HCT116 (cell line): ENCODE data around the gene LIPA. TPM values are rescaled to one million over a fixed set of nuclear protein-coding genes. Genes with fewer than 3 reads are reported as not detected.

Experiments used
- ATAC-seq: fragments of 200-7000 bp; cut with Tn5 transposase; 2 replicates; pipeline ENCODE4 v1.9.1; 2020; ENCODE audit warnings: mild to moderate bottlenecking, moderate library complexity
- BruUV-seq: library from RNA; stranded (reverse); fragments of 400-500 nt; replicated peaks from 2 replicates; lab custom pipeline; 2021; lab: Mats Ljungman, UMichigan
- CTCF ChIA-PET: fragments of 300-600 bp; sonication (Branson Sonifier 250); formaldehyde crosslinking; loops from one replicate; lab custom pipeline; 2021; ENCODE audit warnings: antibody characterized with exemption; lab: Charles Lee
- POLR2A ChIA-PET: fragments of 300-600, 350-600 bp; sonication (Branson Sonifier 250); formaldehyde crosslinking; loops from one replicate; lab custom pipeline; 2021; ENCODE audit warnings: antibody characterized with exemption; lab: Charles Lee
- RAD21 ChIA-PET, 2 experiments: fragments of 300-600 bp; sonication (Branson Sonifier 250); formaldehyde crosslinking; loops; one replicate each; lab custom pipeline; 2023; ENCODE audit warnings: low total read pairs in 2 of 2; ENCODE audit not compliant: uncharacterized antibody in 2 of 2, unreplicated experiment in 2 of 2, low non-redundant PET in 1 of 2; lab: Charles Lee
- DNase-seq: peaks from one replicate; pipeline ENCODE4 v3.0.0-alpha.2; 2010; ENCODE audit warnings: low read depth, low spot score
- H2AFZ ChIP-seq: fragments of 200-600 bp; shearing (Covaris generic), sonication (generic); 2 replicates; pipeline ENCODE4 v1.6.1; 2017; ENCODE audit warnings: low read depth, mixed run types, mixed read lengths, antibody characterized with exemption, low read length; ENCODE audit not compliant: poor library complexity, severe bottlenecking
- H3K27ac ChIP-seq: 2 replicates; pipeline ENCODE4 v1.5.1; 2012; ENCODE audit warnings: low read depth, low read length
- H3K27me3 ChIP-seq: fragments of 200-600 bp; sonication (generic); 2 replicates; pipeline ENCODE4 v1.6.1; 2016; ENCODE audit warnings: mixed run types, low read length, mixed read lengths; ENCODE audit not compliant: insufficient read depth
- H3K36me3 ChIP-seq, 2 experiments: fragments of 200-500 bp in 1 of 2; fragments of 200-600 bp in 1 of 2; sonication (Bioruptor generic) in 1 of 2; sonication (generic) in 1 of 2; 2 replicates each; pipeline versions ENCODE4 v1.5.1 to v1.6.1; 2014 to 2016; ENCODE audit warnings: low read length in 2 of 2, inconsistent platforms in 1 of 2, mixed read lengths in 1 of 2, mixed run types in 1 of 2; ENCODE audit not compliant: insufficient read depth in 2 of 2, control insufficient read depth in 1 of 2
- H3K4me1 ChIP-seq, 2 experiments: fragments of 200-600 bp in 1 of 2; sonication (generic) in 1 of 2; 2 replicates each; pipeline versions ENCODE4 v1.5.1 to v1.6.1; 2012 to 2017; ENCODE audit warnings: low read length in 2 of 2, inconsistent platforms in 1 of 2, mild to moderate bottlenecking in 1 of 2, mixed read lengths in 1 of 2, mixed run types in 1 of 2, moderate library complexity in 1 of 2; ENCODE audit not compliant: insufficient read depth in 2 of 2, control insufficient read depth in 1 of 2
- H3K4me2 ChIP-seq: fragments of 200-600 bp; sonication (generic); 2 replicates; pipeline ENCODE4 v1.6.1; 2017; ENCODE audit warnings: mixed run types, low read length, mixed read lengths
- H3K4me3 ChIP-seq, 2 experiments: fragments of 200-600 bp in 1 of 2; sonication (generic) in 1 of 2; replicated peaks in 1 of 2; 2 replicates each; pipeline ENCODE4 v1.5.1; 2011 to 2016; ENCODE audit warnings: low read length in 2 of 2, control low read depth in 1 of 2, low read depth in 1 of 2, mild to moderate bottlenecking in 1 of 2, mixed read lengths in 1 of 2, mixed run types in 1 of 2
- H3K79me2 ChIP-seq: fragments of 200-600 bp; sonication (generic); 2 replicates; pipeline ENCODE4 v1.6.1; 2017; ENCODE audit warnings: mild to moderate bottlenecking, mixed run types, low read length, moderate library complexity, mixed read lengths; ENCODE audit not compliant: insufficient read depth
- H3K9ac ChIP-seq: fragments of 200-600 bp; sonication (generic); 2 replicates; pipeline ENCODE4 v1.6.1; 2016; ENCODE audit warnings: low read length, mixed read lengths
- H3K9me2 ChIP-seq: fragments of 200-600 bp; sonication (generic), shearing (Covaris generic); 2 replicates; pipeline ENCODE4 v1.6.1; 2017; ENCODE audit warnings: mixed run types, mild to moderate bottlenecking, moderate library complexity; ENCODE audit not compliant: insufficient read depth
- H3K9me3 ChIP-seq, 2 experiments: fragments of 200-500 bp in 1 of 2; fragments of 200-600 bp in 1 of 2; sonication (Bioruptor generic) in 1 of 2; sonication (generic) in 1 of 2; 2 replicates each; pipeline ENCODE4 v1.6.1; 2014 to 2017; ENCODE audit warnings: low read length in 2 of 2, mixed read lengths in 2 of 2, inconsistent platforms in 1 of 2, low read depth in 1 of 2, mild to moderate bottlenecking in 1 of 2, mixed run types in 1 of 2, moderate library complexity in 1 of 2; ENCODE audit not compliant: control insufficient read depth in 1 of 2, insufficient read depth in 1 of 2
- H4K20me1 ChIP-seq: fragments of 200-600 bp; sonication (generic), shearing (Covaris generic); 2 replicates; pipeline ENCODE4 v1.6.1; 2017; ENCODE audit warnings: mixed run types, mild to moderate bottlenecking, moderate library complexity; ENCODE audit not compliant: insufficient read depth
- ATF3 ChIP-seq: IDR thresholded peaks from 2 replicates; pipeline ENCODE4 v1.6.1; 2012
- CBX3 ChIP-seq: IDR thresholded peaks from 2 replicates; pipeline ENCODE4 v1.6.1; 2012; ENCODE audit warnings: low read depth
- CTCF ChIP-seq, 3 experiments: fragments of 200-600 bp in 1 of 3; sonication (generic) in 1 of 3; IDR thresholded peaks in 2 of 3; conservative IDR thresholded peaks in 1 of 3; 2 replicates each; pipeline ENCODE4 v1.5.1; 2012 to 2017; ENCODE audit warnings: low read depth in 2 of 3, low read length in 2 of 3, antibody characterized with exemption in 1 of 3, borderline replicate concordance in 1 of 3, control low read depth in 1 of 3, mild to moderate bottlenecking in 1 of 3, mixed read lengths in 1 of 3, mixed run types in 1 of 3, moderate library complexity in 1 of 3; ENCODE audit not compliant: insufficient read depth in 1 of 3
- EGR1 ChIP-seq: IDR thresholded peaks from 2 replicates; pipeline ENCODE4 v1.6.1; 2012; ENCODE audit warnings: low read depth
- ELF1 ChIP-seq: IDR thresholded peaks from 2 replicates; pipeline ENCODE4 v1.6.1; 2012; ENCODE audit warnings: low read depth, borderline replicate concordance
- EZH2phosphoT487 ChIP-seq: fragments of 200-600 bp; IDR thresholded peaks from 2 replicates; pipeline ENCODE4 v1.6.1; 2018; ENCODE audit warnings: antibody characterized with exemption, borderline replicate concordance
- JUND ChIP-seq: IDR thresholded peaks from 2 replicates; pipeline ENCODE4 v1.6.1; 2012
- POLR2AphosphoS5 ChIP-seq: IDR thresholded peaks from 2 replicates; pipeline ENCODE4 v1.6.1; 2011; ENCODE audit warnings: mild to moderate bottlenecking, low read depth, low read length, moderate library complexity
- RAD21 ChIP-seq: IDR thresholded peaks from 2 replicates; pipeline ENCODE4 v1.6.1; 2012; ENCODE audit warnings: low read depth, mild to moderate bottlenecking
- SRF ChIP-seq: IDR thresholded peaks from 2 replicates; pipeline ENCODE4 v1.6.1; 2012; ENCODE audit warnings: low read depth
- YY1 ChIP-seq: IDR thresholded peaks from 2 replicates; pipeline ENCODE4 v1.6.1; 2011; ENCODE audit warnings: low read length, low read depth, moderate library complexity, mild to moderate bottlenecking; ENCODE audit not compliant: insufficient replicate concordance; ENCODE audit errors: extremely low read depth
- ZBTB33 ChIP-seq: IDR thresholded peaks from 2 replicates; pipeline ENCODE4 v1.6.1; 2011; ENCODE audit warnings: mild to moderate bottlenecking, low read length, moderate library complexity; ENCODE audit not compliant: insufficient replicate concordance; ENCODE audit errors: extremely low read depth
- ZFX ChIP-seq: fragments of 450-650 bp; IDR thresholded peaks from 2 replicates; pipeline ENCODE4 v1.6.1; 2017
- ZNF274 ChIP-seq: fragments of 200-500 bp; sonication (Bioruptor generic); IDR thresholded peaks from 2 replicates; pipeline ENCODE4 v1.6.1; 2014; ENCODE audit warnings: mild to moderate bottlenecking, low read depth, low read length, inconsistent platforms
- intact Hi-C: fragments of 100-400 bp; cut with micrococcal nuclease; formaldehyde crosslinking; loops from 2 replicates; pipeline ENCODE4 v1.10.0; 2022
- total RNA-seq: library from RNA; stranded (reverse); gene quantifications from one replicate; pipeline ENCODE4 v1.2.1, GENCODE V29; 2021; ENCODE audit not compliant: unreplicated experiment

Gene LIPA
- total RNA-seq, 1 experiment from 2014 or later = 27.1 TPM

GRCh38 chr10:89281606-89282395, 30.2 kb upstream of the LIPA start:
- RAD21 ChIA-PET = no interaction called here
- Histone ChIP-seq H3K4me3 (no peak overlapping the region), H3K9me2 (no peaks in the 10 kb centered on the region), H3K9ac (no peak overlapping the region), H3K27me3 (no peaks in the 10 kb centered on the region), H2AFZ (peak overlapping the region; percentile 75), H3K4me2 (peak overlapping the region; percentile 45; the same call in 1 of the 2 replicates), H3K4me1 (peaks cover 51 to 66% of the 10 kb centered on the region in 2 experiments), H3K79me2 (no peaks in the 10 kb centered on the region), H3K36me3 (no peaks in the 10 kb centered on the region), H3K9me3 (no peaks in the 10 kb centered on the region), H3K27ac (no peak overlapping the region), H4K20me1 (no peaks in the 10 kb centered on the region)
- ATAC-seq (no peak), DNase-seq (no peak)
- POLR2A ChIA-PET = no interaction called here
- TF ChIP-seq ZFX (no peak), YY1 (no peak), ZNF274 (no peak)
- BruUV-seq = no TSS peak
- CTCF ChIA-PET = no interaction called here
- intact Hi-C loops = loop anchor here (2.0 kb wide), 1 partner anchor 21 kb away; the partner anchor contains the start of gene IFIT2

- no TSS peak for BruUV-seq
- no peak overlapping the region for H3K27ac ChIP-seq
- TF ChIP-seq ATF3 (no peak), SRF (no peak), RAD21 (no peak), POLR2AphosphoS5 (no peak), CBX3 (no peak), ELF1 (no peak), JUND (no peak), ZBTB33 (no peak), CTCF (IDR thresholded peaks at IDR 0.05 in 2 of 3, conservative IDR thresholded peaks at IDR 0.05 in 1 of 3; ENCODE audit: borderline replicate concordance in 1 of 3, insufficient read depth in 1 of 3, low read depth in 2 of 3, low read length in 2 of 3) (no peak), ZNF274 (no peak), EGR1 (no peak), EZH2phosphoT487 (no peak)
- TF ChIP-seq, all 23 proteins: peak for 0
These were observed 28.9 kb upstream of the LIPA start for GRCh38 chr10:89280508-89280907.

More at GRCh38 chr10:89280508-89280907, 28.9 kb upstream of the LIPA start:
- H3K36me3 ChIP-seq = no peaks in the 10 kb centered on the region
- H3K9me3 ChIP-seq = no peaks in the 10 kb centered on the region
- H2AFZ ChIP-seq = no peak overlapping the region
- no peaks in the 10 kb centered on the region for H3K27me3 ChIP-seq
- H3K9ac ChIP-seq = no peak overlapping the region
- H3K4me1 ChIP-seq = peaks cover 52 to 71% of the 10 kb centered on the region in 2 experiments
- H4K20me1 ChIP-seq = no peaks in the 10 kb centered on the region
- ATAC-seq (no peak), DNase-seq (no peak)
- no peak overlapping the region for H3K4me2 ChIP-seq
- intact Hi-C loops = no loop called here
- H3K79me2 ChIP-seq = no peaks in the 10 kb centered on the region
- no peaks in the 10 kb centered on the region for H3K9me2 ChIP-seq
- no peak overlapping the region for H3K4me3 ChIP-seq
- CTCF ChIA-PET = no interaction called here
- POLR2A ChIA-PET = no interaction called here
- RAD21 ChIA-PET = no interaction called here
